Suppressor macrophage treated with lipopolysaccharide for 4 hours (primary cell): ENCODE results near the gene SERTAD2.

ENCODE experiments used
- DNase-seq: peaks from one replicate; pipeline ENCODE4 v3.0.0-alpha.2; 2020

Gene SERTAD2

DNA sequence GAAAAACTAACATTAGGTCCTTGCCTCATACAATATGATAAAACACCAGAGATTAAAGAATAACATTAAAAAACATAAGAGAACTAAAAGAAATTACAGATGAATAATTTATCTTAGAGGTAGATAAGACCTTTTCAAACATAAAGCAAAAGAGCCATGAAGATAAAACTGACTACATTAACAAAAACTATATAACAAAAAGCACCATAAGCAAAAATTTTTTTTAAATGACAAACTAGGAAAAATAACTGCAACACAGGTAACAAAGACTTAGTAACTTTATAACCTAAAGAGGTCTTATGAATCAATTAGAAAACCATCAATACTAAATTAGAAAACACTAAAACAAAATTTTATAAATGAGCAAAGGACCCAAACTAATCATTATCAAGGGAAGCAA lies 16.3 kb upstream of the SERTAD2 start:
- DNase-seq = no peak

- DNase-seq = no peak
Measured at GRCh38 chr2:64669288-64669687, 15.6 kb upstream of the SERTAD2 start.

DNA sequence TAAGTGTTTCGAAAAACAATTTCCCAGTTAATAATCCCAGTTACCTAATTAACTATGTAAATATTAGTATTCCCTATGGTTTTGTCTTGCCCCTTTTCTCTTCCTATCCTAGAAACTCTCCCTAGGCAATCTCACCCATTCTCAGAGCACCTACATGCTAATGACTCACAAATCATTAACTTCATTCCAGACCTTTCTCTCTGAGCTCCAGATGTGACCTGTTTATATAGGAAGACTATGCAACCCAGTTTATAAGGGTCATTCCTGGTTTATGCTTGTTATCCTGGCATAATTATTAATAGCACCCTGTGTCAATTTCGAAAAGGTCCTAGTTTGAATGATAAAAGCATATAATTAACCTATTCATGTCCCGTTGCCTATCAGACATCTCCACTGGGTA lies 14.8 kb upstream of the SERTAD2 start:
- DNase-seq = no peak

- no peak for DNase-seq
Measured at GRCh38 chr2:64667535-64667934, 13.8 kb upstream of the SERTAD2 start.

- DNase-seq = no peak
Measured at GRCh38 chr2:64666810-64667438, 13.2 kb upstream of the SERTAD2 start.

DNA sequence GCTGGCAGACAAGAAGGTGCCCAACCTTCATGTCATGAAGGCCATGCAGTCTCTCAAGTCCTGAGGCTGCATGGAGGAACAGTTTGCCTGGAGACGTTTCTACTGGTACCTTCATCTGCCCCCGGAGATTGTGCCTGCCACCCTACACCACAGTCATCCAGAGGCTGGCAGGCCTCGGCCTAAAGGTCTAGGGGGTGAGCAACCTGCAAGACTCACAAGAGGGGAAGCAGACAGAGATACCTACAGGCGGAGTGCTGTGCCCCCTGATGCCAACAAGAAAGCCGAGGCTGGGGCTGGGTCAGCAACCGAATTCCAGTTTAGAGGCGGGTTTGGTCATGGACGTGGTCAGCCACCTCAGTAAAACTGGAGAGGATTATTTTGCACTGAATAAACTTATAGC lies 12.0 kb upstream of the SERTAD2 start:
- no peak for DNase-seq

DNA sequence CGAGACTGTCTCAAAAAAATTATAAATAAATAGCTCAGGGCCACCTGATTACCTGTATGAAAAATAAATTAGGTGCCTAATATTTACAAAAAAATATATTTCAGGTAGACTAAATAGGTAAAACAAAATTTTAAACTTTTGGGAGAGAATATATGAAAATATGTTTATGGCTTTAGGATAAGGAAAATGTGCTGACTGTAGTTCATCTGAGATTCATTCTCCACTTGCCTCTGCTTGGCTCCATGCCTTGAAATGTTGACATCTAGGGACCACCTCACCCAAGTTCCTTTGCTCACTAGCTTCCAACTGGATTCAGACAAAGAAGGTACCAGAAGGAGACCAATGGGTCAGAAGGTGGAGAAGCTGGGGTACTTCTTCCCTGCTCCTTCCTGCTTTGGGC lies 9.7 kb upstream of the SERTAD2 start:
- DNase-seq = no peak

DNA sequence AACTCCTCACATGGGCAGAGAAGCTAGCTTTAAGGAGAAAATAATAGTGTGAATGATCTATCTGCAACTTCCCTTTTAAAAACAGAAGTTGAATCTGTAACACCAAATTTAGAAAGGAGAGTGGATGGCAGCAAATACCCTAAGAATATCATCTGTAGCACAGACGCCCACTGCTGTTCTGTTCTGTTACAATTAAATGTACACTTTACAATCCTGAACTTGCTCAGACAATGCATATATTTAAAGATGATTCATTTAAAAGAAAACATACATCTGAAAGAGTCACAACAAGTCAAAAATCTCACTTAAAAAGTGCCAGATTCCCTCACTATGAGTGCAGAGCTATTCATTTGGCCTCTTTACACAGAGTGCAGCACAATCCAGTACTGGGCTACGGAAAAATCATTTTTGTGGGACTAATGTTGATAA lies 8.0 kb upstream of the SERTAD2 start:
- DNase-seq = peak; percentile 57

DNA sequence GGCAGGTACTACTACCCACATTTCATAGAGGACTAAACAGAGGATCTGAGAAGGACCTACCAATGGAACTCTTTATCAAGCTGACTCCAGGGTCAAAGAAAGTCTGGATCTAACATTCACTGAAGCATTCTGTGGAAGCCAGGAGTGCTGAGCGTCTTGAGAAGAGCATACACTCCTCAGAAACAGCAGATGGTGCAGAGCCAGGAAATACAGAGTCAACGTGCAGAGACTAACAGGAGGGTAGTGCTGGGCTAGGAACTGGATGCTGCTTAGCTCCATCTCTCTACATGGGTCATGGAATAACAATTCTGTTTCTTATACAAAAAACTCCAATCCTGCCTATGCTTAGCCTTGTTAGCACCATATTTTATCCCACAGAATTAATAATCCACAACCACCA lies 5.5 kb upstream of the SERTAD2 start:
- no peak for DNase-seq

DNA sequence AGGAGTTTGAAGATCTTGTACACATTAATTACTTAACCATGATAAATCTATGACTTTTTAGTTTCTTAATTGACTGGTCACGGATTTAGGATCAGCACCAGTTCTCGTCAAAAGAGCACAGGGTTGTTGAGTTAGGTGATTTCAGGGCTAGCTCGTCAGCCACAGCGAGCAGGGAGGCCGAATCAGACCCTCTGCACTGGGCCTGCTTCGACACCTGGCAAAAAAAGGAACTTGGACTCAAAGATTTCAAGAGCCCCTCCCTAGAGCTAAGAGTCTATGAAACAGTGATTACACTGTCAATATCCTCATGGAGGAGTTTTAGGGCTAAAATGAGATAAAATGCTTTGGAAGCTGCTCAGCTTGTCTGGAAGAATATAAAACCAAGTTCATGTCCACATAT lies 4.6 kb upstream of the SERTAD2 start:
- no peak for DNase-seq

DNA sequence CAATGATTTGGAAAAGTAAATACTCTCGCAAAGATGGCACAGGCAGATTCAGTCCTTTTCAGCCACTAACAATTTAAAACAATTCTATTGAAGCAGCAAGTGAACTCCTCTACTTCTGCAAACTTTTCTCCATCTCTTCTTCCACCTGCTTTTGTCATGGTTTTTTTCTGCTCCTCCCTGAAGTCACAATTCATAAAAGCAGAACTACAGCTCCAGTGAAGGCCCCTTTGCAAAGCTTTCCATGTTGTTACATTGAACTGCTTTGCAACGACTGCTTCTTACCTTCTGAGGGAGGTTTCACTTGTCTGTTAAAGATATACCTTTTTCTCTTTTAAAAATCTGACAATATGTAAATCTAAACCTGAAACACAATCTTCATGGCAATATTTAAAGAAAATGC lies 3.7 kb upstream of the SERTAD2 start:
- peak; percentile 34 for DNase-seq

GRCh38 chr2:64656379-64656778 lies 2.7 kb upstream of the SERTAD2 start:
- no peak for DNase-seq

- no peak for DNase-seq
Measured at GRCh38 chr2:64655873-64656272, 2.2 kb upstream of the SERTAD2 start.

GRCh38 chr2:64655018-64655664 lies 1.4 kb upstream of the SERTAD2 start:
- peak; percentile 41 for DNase-seq

DNA sequence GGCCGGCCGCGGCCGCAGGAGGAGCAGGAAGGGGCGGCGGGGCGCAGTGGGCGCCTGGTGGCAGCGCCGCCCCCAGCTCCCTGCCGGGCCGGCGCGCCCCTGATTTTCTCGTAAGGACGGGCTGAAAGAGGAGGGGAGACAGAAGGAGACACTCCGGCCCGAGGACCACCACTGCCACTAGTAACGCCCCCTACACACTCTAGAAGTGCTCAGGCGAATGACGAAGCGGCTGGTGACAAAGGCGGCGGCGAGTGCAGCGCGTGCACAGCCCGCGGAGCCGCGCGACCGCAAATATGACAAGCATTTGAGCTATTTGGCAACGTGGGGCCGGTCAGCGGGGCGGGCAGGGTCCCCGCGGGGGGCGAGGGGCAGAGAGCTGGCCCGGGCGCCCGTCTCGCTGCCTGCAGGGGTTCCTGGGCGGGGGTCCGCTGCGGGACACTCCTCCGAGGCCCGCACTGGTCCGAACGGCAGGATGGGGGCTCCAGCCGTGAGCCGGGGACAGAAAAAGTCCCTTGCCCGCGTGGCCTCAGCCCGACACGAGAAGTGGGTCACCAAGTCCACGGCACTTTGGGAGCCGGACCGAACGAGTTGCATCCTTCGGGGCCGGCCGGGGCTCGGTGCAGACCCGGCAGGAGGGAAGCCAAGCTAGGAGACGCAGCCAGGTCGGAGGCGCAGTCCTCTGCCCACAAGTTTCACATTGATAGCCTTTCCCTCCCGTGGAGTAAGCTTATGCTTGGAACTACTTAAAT lies 524 bp upstream of the SERTAD2 start:
- peak; percentile 87 for DNase-seq

DNA sequence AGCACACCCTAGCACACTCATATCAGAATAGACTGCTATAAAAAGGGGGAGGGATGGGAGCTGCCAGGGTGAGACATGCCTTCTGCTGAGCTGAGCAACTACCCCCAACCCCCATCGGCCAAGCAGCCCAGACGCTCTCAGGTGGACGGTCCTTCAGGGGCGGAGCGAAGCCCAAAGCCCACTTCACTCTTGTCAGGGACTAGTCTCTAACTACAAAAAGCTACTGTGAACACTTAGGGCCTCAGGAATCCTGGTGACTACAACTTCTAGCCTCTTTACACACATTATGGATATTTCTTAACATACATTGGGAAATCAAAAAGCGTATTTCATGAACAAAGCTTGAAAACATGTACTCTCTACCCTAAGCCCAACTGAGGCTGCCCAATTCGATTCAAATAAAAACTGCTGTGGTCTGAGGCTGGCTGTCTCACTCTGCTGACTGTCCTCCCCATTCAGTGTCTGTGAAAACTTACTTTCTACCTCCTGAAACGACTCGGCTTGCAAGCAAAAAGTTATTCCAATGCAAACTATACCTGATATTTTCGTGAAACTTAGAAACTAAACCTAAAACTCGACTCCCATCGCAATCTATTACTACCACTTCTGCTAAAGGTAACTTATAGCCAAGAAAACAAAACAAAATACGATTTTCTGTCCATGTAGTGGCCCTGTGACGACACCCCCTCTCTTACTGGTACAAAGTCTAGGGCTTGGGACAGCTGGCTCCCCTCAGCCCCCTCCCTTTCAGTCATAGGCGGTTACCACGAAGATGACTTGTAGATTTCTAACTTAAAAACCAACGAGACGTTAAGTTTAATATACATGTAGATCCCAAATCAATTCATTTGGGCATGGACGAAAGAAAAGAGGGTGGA lies 1.2 kb downstream of the SERTAD2 start:
- peak; percentile 70 for DNase-seq

DNA sequence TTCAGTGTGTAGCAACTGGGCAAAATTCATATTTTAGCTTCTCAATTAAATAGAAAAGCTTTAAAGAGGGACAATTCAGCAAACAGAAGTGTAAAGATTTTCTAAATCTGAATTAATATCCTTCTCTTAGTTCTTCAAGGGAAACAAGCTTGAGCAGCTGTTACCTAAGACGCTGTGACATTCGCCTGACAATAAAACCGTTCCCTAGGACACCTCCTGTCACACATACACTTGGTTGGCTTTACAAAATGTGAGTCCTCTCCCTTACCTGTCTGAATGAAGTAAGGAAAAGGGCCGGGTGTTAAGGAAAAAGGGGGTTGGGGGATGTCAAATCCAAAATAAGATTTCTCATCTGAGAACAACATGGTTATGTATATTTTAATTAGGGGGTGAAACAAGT lies 2.1 kb downstream of the SERTAD2 start:
- no peak for DNase-seq

DNA sequence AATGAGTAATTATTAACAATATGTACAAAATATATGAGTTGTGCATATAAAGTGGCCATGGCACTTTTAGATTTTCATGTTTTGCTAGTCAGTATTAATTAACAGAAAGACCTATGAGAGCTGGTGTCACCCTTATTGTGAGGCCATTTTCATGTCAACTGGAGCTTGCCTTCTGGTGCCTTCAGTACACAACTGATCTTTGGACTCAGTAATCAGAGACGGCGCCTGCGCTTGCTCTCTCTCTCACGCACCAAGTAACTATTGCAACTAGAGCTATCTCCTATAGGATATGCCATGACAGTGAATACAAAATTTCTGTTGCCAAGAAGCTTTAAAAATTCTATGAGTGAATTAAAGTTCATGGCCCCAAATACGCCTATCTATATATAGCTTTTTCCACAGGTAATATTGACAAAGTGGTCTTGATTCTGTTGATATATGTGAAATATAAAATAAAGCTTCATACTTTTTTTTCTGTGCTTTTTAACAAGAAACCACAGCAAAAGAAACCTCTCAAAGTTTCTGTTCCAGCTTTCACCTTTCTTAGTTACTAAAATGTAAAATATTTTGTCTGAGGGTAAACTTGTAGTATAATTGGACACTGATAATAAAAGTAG lies 2.9 kb downstream of the SERTAD2 start:
- no peak for DNase-seq

GRCh38 chr2:64650296-64650695 lies 3.4 kb downstream of the SERTAD2 start:
- DNase-seq = no peak

DNA sequence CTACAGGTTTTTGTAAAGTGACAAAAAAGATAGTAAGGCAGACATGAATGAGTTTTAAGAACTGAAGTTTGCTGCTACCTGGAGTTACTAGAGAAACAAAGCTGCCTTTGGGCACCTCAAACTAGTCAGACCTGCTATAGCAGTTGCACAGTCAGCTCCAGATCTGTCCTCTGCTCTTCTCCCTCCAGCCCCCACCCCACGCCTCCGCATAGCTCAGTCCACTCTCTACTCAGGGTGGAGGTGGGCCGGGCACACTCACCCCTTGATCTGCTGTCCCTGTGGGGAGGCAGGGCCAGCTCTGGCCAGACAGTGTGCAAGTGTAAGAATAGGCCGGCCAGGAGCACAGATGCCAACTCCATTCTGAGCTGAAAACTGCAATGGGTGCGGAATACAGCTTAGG lies 4.1 kb downstream of the SERTAD2 start:
- DNase-seq = no peak

DNA sequence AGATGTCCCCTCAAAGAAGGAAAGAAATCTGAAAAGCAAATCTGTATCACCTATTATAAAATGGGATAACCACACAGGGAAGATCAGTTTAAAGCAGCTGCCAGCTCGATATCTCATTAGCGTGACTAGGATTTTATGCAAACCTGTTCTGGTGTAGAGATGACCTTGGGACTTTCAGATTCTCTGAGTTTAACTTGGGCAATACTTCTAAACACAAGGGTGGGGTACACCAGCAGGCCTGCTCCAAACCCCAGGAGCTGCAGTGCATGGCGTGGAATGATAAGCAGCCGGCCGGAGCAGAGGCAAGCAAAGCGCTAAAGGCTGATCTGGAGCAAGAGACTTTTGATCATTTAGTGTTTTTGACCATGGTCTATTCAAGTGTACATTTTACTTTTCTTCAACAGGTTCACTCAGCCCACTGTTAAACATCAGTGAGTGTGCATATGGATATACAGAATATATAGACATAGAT lies 4.7 kb downstream of the SERTAD2 start:
- DNase-seq = no peak

- peak; percentile 88 for DNase-seq
Measured at GRCh38 chr2:64646007-64646880, 7.5 kb downstream of the SERTAD2 start.
